Uterus (tissue), 2 donors: ENCODE measurements around the gene MIAT.

ENCODE experiments used
- CTCF ChIP-seq, 4 experiments: fragments of 200-600 bp in 2 of 4; fragments of 450-650 bp in 2 of 4; sonication (generic) in 2 of 4; IDR thresholded peaks; one replicate each; pipeline ENCODE4 v1.5.1; 2016 to 2019; ENCODE audit warnings: antibody characterized with exemption in 4 of 4, mild to moderate bottlenecking in 2 of 4, moderate library complexity in 1 of 4
- POLR2A ChIP-seq, 2 donors: fragments of 450-650 bp; IDR thresholded peaks; one replicate each; pipeline ENCODE4 v1.6.1; 2016; ENCODE audit warnings: antibody characterized with exemption in 2 of 2, mild to moderate bottlenecking in 1 of 2, moderate library complexity in 1 of 2

- no peak for TF ChIP-seq POLR2A (IDR thresholded peaks at IDR 0.05)
- TF ChIP-seq CTCF (IDR thresholded peaks at IDR 0.05) = no peak
These were observed 6.1 kb downstream of the MIAT start for GRCh38 chr22:26663374-26663923.
